ENCODE data around the gene ASMTL.
"Not testable (repeated sequence)": the region's sequence is repeated elsewhere in the genome, so short reads cannot be mapped to it uniquely, and the experiment has no call there.

ASMTL gene

GRCh38 chrX:1389181-1389992 lies 63.3 kb downstream of the ASMTL start:
- FAIRE-seq: no peak
- DNase-seq (ENCODE audit: low spot score): no peak

- DNase-seq (ENCODE audit: low spot score) (no peak), FAIRE-seq (no peak)
These were observed 64.1 kb downstream of the ASMTL start for GRCh38 chrX:1388651-1389050.

- DNase-seq (ENCODE audit: low spot score): no peak
- no peak for FAIRE-seq
These were observed 65.5 kb downstream of the ASMTL start for GRCh38 chrX:1387141-1387776.

DNA sequence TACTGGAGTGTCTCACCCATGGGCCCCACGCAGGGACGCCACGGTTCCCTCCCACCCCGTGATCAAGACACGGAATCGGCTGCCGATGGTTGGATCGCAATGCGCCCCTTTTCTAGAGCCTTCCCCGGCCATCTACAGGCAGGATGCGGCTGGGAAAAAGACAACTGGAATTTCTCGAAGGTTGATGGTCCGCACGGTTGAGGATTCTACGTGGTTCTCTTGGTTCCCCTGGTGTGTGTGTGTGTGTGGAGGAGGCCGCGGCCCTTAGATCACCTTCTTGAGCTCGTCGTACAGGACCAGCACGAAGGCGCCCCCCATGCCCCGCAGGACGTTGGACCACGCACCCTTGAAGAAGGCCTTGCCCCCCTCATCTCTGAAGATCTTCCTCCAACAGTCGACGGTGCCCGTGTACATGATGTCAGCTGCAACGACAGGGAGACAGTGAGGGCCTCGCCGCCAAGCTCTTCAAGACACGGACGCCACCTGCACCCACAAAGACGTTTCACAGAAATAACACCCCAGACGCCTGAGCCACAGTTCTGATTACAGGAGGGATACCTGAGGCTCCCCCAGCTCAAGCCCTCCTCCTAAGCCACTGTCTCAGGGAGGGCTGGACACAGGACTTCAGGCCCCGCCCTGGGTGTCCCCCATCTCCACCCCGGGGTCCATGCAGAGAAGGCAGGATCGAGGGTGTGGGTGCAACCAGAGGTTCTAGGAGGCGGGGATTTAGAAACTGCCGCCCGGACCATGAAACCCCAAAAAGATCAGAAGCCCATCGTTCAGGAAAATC lies 66.2 kb downstream of the ASMTL start:
- FAIRE-seq: no peak
- DNase-seq (ENCODE audit: low spot score): no peak

- no peak for FAIRE-seq
- no peak for DNase-seq (ENCODE audit: low spot score)
These were observed 67.2 kb downstream of the ASMTL start for GRCh38 chrX:1385253-1386223.

DNA sequence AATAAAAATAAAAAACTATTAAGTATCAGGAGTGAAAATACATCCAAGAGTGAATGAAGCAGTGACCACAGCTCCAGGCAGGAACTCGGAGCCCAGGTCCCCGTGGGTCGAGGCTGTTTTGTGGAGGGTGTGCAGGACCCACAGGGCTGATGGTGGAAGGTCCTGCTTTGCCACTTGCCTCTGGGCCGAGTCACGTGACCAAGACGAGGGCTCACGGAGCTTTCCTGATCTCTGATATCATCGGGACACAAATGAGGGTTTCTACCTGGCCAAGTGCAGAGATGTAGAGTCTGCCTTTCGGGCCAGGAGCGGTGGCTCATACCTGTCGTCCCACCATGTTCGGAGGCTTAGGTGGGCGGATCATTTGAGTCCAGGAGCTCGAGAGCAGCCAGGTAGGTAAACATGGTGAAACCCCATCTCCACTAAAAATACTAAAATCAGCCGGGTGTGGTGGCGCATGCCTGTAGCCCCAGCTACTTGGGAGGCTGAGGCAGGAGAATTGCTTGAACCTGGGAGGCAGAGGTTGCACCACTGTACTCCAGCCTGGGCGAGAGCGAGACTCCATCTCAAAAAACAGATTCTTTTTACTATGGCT lies 68.0 kb downstream of the ASMTL start:
- DNase-seq (ENCODE audit: low spot score) (no peak), FAIRE-seq (no peak)

DNA sequence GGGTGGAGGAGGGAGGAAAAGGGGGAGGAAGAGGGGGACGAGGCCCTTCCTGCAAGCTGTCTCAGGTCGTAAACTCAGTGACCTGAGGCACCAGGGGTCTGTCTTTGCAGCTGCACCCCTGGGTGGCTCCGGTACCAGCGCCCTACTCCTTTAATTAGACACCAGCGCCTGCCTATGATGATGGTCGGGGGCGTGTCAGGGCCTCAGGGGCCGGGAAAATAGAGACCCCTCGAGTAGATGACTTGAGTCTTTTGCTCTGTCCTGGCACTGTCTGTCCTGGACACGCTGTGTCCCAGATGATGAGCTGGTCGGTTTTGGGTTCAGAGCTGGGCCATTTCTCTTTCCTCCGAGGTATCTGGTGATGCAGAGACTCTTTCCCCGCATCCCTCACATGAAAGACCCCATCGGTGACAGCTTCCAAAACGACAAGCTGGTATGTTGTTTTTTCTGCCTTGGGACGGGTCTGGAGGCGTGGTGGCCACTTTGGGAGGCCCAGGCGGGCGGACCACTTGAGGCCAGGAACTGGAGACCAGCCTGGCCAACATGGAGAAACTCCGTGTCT lies 72.0 kb downstream of the ASMTL start:
- no peak for DNase-seq (ENCODE audit: low spot score)
- FAIRE-seq: no peak

- DNase-seq (ENCODE audit: low spot score) (no peak), FAIRE-seq (no peak)
These were observed 74.4 kb downstream of the ASMTL start for GRCh38 chrX:1378306-1378759.

- FAIRE-seq: no peak
- no peak for DNase-seq (ENCODE audit: low spot score)
These were observed 84.4 kb downstream of the ASMTL start for GRCh38 chrX:1368385-1368698.

GRCh38 chrX:1366363-1366762 lies 86.3 kb downstream of the ASMTL start:
- not testable (repeated sequence) for DNase-seq (ENCODE audit: low spot score); FAIRE-seq

DNA sequence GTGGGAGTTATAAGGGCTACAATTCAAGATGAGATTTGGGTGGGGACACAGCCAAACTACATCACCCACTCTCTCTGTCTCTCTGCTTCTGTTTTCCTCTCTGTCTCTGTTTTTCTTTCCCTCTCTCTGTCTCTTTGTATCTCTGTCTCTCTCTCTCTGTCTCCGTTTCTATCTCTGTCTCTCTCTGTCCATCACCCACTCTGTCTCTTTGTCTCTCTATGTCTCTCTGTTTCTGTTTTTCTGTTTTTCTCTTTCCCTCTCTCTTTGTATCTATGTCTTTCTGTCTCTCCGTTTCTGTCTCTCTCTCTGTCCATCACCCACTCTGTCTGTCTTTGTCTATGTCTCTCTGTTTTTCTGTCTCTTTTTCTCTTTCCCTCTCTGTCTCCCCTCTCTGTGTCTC lies 90.8 kb downstream of the ASMTL start:
- no peak for DNase-seq (ENCODE audit: low spot score)
- no peak for FAIRE-seq

GRCh38 chrX:1361275-1361674 lies 91.4 kb downstream of the ASMTL start:
- DNase-seq (ENCODE audit: low spot score) (no peak), FAIRE-seq (no peak)

DNA sequence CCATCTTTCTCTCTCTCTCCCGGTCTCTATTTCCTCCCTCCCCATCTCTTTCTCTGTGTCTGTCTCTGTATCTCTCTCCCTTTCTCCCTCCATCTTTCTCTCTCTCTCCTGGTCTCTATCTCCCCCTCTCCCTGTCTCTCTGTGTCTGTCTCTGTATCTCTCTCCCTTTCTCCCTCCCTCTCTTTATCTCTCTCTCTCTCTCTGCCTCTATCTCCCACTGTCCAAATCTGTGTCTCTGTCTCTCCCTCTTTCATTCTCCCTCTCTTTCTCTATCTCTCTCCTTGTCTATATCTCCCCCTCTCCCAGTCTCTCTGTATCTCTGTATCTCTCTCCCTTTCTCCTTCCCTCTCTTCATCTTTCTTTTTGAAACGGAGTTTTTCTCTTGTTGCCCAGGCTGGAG lies 92.5 kb downstream of the ASMTL start:
- no peak for FAIRE-seq
- DNase-seq (ENCODE audit: low spot score): no peak

DNA sequence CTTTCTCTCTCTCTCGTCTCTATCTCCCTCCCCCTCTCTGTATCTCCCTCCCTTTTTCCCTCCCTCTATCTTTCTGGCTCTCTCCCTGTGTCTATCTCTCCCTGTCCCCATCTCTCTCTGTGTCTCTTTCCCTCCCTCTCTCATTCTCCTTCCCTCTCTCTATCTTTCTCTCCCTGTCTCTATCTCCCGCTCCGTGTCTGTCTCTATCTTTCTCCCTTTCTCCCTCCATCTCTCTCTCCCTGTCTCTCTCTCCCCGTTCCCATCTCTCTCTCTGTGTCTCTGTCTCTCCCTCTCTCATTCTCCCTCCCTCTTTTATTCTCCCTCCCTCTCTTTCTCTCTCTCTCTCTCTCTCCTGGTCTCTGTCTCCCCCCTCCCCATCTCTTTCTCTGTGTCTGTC lies 93.2 kb downstream of the ASMTL start:
- DNase-seq (ENCODE audit: low spot score): no peak
- no peak for FAIRE-seq

GRCh38 chrX:1358793-1359476 lies 93.8 kb downstream of the ASMTL start:
- DNase-seq (ENCODE audit: low spot score) (no peak), FAIRE-seq (no peak)

GRCh38 chrX:1357993-1358392 lies 94.7 kb downstream of the ASMTL start:
- FAIRE-seq: no peak

GRCh38 chrX:1355131-1356046 lies 97.3 kb downstream of the ASMTL start:
- no peak for DNase-seq (ENCODE audit: low spot score)

More at GRCh38 chrX:1357993-1358392, 94.7 kb downstream of the ASMTL start:
- DNase-seq (ENCODE audit: low spot score): no peak

More at GRCh38 chrX:1355131-1356046, 97.3 kb downstream of the ASMTL start:
- FAIRE-seq: no peak
